ENCODE measurements around the gene RBM20. TPM values are rescaled to one million over a fixed set of nuclear protein-coding genes. Genes with fewer than 3 reads are reported as not detected.

Gene RBM20
- total RNA-seq, 2 donors from 2014 or later = 7.8 to 13.9 TPM

DNA sequence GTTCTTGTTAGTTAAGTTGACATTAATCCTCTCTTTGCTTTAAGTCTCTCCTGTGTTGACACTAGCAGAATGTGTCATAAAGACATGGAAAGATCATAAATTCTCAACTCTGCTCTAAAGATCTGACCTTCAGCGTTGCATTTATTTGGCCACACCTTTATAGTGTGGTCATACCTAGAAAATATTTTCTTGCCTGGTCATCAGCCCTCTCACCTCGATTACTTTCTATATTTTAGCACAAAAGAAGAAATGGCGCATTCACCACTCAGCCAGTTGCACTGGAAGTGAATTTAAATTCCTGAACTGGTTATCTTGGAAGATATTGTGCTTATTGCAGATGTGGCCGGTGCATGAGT lies 130.9 kb downstream of the RBM20 start:
- Histone ChIP-seq H3K4me3 (no peak overlapping the region), H3K9me3 (no peaks in the 10 kb centered on the region), H3K27ac (no peak overlapping the region), H3K4me1 (ENCODE audit: control insufficient read depth in 1 of 2, low read depth in 2 of 2) (no peaks in the 10 kb centered on the region), H3K36me3 (no peaks in the 10 kb centered on the region), H3K27me3 (replicated peaks; ENCODE audit: insufficient read depth) (no peaks in the 10 kb centered on the region)
- DNase-seq (ENCODE audit: low spot score) (no peak), ATAC-seq (ENCODE audit: insufficient number of reproducible peaks, low FRiP score, low read depth) (no peak)
- TF ChIP-seq, protein P1, sequence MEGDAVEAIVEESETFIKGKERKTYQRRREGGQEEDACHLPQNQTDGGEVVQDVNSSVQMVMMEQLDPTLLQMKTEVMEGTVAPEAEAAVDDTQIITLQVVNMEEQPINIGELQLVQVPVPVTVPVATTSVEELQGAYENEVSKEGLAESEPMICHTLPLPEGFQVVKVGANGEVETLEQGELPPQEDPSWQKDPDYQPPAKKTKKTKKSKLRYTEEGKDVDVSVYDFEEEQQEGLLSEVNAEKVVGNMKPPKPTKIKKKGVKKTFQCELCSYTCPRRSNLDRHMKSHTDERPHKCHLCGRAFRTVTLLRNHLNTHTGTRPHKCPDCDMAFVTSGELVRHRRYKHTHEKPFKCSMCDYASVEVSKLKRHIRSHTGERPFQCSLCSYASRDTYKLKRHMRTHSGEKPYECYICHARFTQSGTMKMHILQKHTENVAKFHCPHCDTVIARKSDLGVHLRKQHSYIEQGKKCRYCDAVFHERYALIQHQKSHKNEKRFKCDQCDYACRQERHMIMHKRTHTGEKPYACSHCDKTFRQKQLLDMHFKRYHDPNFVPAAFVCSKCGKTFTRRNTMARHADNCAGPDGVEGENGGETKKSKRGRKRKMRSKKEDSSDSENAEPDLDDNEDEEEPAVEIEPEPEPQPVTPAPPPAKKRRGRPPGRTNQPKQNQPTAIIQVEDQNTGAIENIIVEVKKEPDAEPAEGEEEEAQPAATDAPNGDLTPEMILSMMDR (IDR thresholded peaks at IDR 0.05) = no peak

DNA sequence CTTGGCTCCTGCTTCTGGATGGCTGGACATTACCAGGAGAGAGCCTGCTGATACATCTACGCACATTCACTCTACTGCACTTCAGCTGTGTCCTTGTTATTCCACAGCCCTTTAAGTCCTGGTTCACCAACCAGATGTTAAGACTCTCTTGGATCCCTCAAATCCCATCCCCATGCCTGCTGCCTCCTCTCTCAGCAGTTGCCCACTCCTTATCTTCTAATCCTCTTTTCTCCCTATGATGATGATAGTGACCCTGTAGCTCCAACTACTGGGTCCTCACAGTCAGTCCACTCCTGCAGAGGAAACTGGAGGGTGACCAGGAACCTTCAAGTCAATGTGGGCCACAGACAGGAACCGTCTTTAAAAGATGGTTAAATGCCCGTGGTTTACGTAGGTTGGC lies 131.3 kb downstream of the RBM20 start:
- no peak for DNase-seq (ENCODE audit: low spot score)
- Histone ChIP-seq H3K4me3 (no peak overlapping the region), H3K36me3 (no peaks in the 10 kb centered on the region), H3K27ac (no peak overlapping the region), H3K27me3 (replicated peaks; ENCODE audit: insufficient read depth) (no peaks in the 10 kb centered on the region), H3K4me1 (ENCODE audit: control insufficient read depth in 1 of 2, low read depth in 2 of 2) (no peaks in the 10 kb centered on the region), H3K9me3 (no peaks in the 10 kb centered on the region)
- TF ChIP-seq, protein P1 (IDR thresholded peaks at IDR 0.05) = no peak
- ATAC-seq (ENCODE audit: insufficient number of reproducible peaks, low FRiP score, low read depth) = no peak

DNA sequence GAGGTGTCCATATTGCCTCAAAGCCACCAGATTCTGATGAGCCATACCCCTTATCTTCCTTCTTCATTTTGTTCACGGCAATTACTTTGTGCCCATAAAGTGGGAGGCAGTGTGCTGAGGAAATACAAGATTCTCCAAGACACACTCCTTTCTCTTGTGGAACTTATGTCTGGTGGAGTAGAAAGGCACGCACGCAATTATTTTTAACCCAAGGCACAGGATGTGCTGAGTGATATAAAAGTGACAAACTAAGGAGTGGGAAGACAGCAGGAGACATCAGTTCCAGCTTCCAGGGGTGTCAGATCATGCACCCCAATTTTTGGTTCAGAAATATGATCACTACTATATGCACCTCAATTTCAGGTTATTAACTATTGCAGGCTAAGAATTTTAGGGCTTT lies 132.9 kb downstream of the RBM20 start:
- no peaks in the 10 kb centered on the region for H3K4me1 ChIP-seq (ENCODE audit: control insufficient read depth in 1 of 2, low read depth in 2 of 2)
- H3K9me3 ChIP-seq = no peaks in the 10 kb centered on the region
- DNase-seq (ENCODE audit: low spot score) (no peak), ATAC-seq (ENCODE audit: insufficient number of reproducible peaks, low FRiP score, low read depth) (no peak)
- TF ChIP-seq, protein P1 (IDR thresholded peaks at IDR 0.05) = no peak
- H3K27me3 ChIP-seq (replicated peaks; ENCODE audit: insufficient read depth) = no peaks in the 10 kb centered on the region
- no peak overlapping the region for H3K4me3 ChIP-seq
- H3K36me3 ChIP-seq = no peaks in the 10 kb centered on the region
- no peak overlapping the region for H3K27ac ChIP-seq

DNA sequence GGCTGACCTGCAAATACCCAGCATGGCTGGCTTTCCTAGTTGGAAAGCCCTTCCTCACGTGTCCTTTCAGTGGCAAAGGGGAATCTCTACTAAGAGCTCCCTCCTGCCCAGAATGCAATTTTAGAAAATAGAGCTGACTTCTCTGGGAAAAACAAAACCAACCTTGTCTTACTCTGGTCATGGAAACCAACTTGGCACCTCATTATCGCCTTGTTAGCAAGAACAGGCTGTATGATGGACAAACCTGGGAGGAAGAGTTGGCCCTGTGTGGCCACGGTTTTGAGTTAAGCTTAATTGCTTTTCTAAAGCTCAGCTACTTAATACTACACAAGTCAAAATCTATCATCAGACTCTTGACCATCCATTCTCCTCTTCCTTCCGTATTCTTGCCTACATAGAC lies 133.5 kb downstream of the RBM20 start:
- Histone ChIP-seq H3K27me3 (replicated peaks; ENCODE audit: insufficient read depth) (no peaks in the 10 kb centered on the region), H3K9me3 (no peaks in the 10 kb centered on the region), H3K36me3 (no peaks in the 10 kb centered on the region), H3K27ac (no peak overlapping the region), H3K4me3 (no peak overlapping the region), H3K4me1 (ENCODE audit: control insufficient read depth in 1 of 2, low read depth in 2 of 2) (no peaks in the 10 kb centered on the region)
- ATAC-seq (ENCODE audit: insufficient number of reproducible peaks, low FRiP score, low read depth) (no peak), DNase-seq (ENCODE audit: low spot score) (no peak)
- TF ChIP-seq, protein P1 (IDR thresholded peaks at IDR 0.05) = no peak

DNA sequence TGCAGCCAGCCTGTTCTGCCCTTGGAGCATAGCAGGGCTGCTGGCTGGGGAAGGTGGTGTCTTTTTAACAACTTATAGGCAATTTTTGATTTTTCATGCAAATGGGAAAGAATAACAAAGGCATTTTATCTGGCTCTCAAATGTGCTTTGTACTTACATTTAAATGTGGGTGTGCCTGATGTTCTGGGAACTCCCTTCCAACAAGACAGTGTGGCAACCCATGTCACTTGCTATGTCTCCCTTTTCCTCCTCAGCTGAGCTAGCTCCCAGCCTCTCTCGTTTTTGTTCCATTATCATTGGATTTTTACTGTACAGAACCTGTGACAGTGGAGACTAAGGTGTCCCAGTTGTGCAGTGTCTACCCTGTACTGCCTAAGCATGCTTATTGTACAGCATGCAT lies 134.1 kb downstream of the RBM20 start:
- DNase-seq (ENCODE audit: low spot score) (no peak), ATAC-seq (ENCODE audit: insufficient number of reproducible peaks, low FRiP score, low read depth) (no peak)
- H3K9me3 ChIP-seq = no peaks in the 10 kb centered on the region
- H3K27me3 ChIP-seq (replicated peaks; ENCODE audit: insufficient read depth) = no peaks in the 10 kb centered on the region
- TF ChIP-seq, protein P1 (IDR thresholded peaks at IDR 0.05) = no peak
- H3K27ac ChIP-seq = no peak overlapping the region
- H3K4me1 ChIP-seq (ENCODE audit: control insufficient read depth in 1 of 2, low read depth in 2 of 2) = peaks cover 0 to under 1% of the 10 kb centered on the region in 2 donors
- no peaks in the 10 kb centered on the region for H3K36me3 ChIP-seq
- no peak overlapping the region for H3K4me3 ChIP-seq
